AG20443 (cell line): ENCODE measurements around the gene RIGI.
"Not testable (repeated sequence)": the region's sequence is repeated elsewhere in the genome, so short reads cannot be mapped to it uniquely, and the experiment has no call there.

Experiments
- DNase-seq: peaks from one replicate; pipeline ENCODE4 v3.0.0; 2012; ENCODE audit warnings: low spot score, mixed read lengths

Gene RIGI

DNA sequence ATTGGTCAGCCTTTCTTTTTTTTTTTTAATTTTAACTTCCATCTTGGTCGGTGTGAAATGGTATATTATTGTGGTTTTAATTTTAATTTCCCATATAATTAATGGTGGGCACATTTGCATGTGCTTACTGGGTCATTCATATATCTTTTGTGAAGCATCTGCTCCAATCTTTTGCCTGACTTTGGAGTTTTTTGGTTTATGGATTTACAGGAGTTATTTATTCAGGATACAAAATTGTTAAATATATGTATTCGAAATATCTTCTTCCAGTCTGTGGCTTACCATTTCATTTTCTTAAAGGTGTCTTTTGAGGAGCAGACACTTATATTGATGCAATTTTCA lies 682 bp upstream of the RIGI start:
- DNase-seq = no peak

DNA sequence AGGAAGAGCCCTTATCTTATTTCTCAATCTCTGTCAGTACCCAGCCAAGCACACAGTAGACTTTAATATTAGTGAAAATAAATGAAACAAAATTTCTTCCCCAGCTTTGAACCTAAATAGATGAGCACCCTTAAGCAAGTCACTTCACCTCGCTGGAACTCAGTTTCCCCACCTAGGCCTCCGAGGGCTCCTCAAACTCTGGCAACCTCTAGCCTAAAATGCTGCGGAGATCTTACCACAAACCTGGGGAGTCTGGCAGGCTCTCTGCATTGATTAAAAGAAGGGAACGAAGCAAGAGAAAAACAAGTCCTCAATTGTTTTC lies 326 bp downstream of the RIGI start:
- no peak for DNase-seq

DNA sequence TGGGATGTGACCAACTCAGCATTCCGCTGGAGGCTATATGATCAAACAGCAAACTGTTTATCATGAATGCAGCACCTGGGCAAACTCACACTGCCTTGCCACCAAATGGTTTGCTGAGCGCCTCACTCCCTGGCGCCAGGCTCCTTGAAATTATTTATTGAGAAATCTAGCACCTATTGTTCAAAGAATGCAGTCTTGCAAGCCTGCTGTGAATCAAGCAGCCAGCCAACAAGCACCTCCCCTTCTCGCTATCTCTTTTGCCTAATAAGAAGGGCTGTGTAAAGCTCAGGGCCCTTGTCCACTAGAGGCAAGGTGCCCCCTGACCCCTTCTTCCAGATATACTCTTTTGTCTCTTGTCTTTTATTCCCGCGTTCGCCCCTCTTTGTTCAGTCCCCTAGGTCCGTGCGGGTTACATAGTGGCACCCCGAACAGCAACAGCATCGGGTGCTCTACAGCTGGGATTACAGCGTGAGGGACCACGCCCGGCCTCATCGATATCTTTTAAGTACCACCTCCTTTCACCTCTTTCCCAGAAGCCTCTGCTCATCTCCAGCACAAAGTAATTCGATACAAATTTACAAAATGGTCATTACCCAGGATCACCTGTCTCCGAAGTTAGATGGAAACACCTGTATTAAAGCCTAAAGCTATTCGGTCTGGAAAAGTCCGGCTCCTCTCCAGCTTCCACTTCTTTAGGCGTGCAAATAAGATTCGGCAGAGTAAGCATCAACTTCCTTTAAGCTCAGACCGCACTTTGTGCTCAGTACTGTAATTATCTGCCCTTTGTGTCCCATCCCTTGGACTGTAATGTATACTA lies 896 bp downstream of the RIGI start:
- DNase-seq = no peak

DNA sequence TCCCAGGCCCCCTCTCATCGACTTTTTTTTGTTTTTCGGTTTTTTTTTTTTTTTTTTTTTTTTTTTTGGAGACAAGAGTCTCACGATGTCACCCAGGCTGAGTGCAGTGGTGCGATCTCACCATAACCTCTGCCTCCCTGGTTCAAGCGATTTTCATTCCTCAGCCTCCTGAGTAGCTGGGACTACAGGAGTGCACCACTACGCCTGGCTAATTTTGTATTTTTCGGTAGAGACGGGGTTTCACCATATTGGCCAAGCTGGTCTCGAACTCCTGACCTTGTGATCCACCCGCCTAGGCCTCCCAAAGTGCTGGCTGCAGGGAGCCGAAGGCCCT lies 1.5 kb downstream of the RIGI start:
- DNase-seq = not testable (repeated sequence)

DNA sequence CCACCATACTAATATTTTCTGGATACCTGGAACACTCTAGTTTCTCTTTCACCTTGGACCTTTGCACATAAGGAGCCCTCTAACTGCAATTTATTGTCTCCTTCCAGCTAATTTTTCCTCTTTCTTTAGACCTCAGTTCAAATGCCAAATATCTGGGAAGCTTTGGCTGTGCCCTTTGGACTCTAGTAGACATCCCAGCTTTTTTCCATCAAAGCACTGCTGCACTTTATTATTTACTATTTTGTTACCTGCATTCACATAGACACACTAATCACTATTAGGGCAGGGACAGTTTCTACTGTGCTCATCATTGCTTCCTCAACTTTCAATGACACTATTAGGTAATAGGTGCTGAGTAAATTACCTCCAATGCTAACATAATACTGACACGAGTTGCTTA lies 2.1 kb downstream of the RIGI start:
- DNase-seq = no peak

DNA sequence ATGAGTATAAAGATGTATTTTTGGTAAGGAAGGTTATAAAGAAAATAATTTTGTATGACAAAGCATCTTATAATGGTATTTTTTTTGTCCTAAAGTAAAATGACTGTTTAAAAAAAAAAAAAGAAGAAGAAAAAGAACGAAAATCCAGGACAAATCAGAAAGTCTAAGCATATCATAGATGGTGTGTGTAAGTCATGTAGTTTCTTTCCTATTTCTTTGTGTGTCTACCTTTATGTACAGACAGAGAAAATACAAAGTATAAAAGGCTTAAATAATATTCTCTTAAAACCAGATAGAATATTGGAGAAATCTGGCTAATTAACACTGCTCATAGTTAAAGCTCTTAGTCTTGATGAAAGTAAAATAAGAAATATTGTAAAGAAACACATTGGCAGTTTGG lies 7.7 kb downstream of the RIGI start:
- no peak for DNase-seq

DNA sequence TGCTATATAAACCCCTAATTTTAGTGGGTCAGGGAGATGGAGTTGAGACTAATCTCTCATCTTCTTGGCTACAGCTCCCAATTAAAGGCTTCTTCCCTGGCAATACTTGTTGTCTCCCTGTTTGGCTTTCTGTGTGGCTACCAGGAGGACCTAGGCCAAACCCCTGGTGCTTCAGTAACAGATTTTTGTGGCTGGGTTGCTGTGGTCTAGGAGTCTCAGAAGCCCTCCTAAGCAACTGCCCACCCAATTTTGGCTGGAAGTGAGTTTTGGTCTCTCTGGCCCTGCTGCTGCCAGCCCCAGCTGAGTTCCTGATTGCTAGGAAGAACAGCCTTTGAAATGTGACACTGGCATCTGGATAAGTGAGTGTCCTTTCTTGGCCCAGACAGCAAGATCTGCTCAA lies 9.8 kb downstream of the RIGI start:
- no peak for DNase-seq

DNA sequence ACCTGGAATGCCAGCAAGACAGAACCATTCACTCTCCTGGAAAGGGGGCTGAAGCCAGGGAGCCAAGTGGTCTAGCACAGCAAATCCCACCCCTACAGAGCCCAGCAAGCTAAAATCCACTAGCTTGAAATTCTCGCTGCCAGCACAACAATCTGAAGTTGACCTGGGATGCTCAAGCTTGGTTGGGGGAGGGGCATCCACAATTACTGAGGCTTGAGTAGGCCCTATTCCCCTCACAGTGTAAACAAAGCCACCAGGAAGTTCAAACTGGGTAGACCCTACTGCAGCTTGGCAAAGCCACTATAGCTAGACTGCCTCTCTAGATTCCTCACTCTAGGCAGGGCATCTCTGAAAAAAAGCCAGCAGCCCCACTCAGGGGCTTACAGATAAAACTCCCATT lies 17.3 kb downstream of the RIGI start:
- no peak for DNase-seq

DNA sequence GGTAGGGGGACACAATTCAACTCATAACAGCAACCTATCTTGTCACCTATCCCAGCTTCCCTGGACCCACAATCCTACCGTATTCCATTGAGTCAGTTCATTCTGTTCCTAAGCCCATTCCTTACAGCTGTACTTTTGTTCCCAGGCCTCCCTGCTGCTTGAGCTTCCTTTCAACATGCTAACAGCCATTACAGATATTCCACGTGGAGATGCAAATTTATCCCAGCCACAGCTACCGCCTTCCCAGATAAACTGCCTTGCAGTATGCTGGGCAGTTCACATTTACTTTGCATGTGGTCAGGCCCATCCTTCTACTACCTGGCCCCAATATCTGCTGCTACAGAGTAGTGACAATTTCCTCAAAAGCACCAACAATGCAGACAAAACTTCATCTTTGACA lies 23.0 kb downstream of the RIGI start:
- DNase-seq = no peak

DNA sequence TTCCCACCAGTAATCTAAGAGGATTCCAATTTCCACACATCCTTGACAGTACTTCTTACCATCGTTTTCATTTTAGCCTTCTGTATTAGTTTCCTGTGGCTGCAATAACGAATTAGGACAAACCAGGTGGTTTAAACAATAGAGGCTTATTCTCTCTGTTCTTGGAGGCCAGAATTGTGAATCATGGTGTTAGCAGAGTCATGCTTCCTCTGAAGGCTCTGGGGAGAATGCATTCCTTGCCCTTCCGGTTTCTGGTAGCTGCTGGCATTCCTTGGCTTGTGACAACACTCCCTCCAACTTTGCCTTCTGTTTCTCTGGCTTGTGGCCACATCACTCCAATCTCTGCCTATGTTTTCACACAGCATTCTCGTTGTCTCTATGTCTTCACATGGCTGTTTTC lies 23.5 kb downstream of the RIGI start:
- peak; percentile 14 for DNase-seq

DNA sequence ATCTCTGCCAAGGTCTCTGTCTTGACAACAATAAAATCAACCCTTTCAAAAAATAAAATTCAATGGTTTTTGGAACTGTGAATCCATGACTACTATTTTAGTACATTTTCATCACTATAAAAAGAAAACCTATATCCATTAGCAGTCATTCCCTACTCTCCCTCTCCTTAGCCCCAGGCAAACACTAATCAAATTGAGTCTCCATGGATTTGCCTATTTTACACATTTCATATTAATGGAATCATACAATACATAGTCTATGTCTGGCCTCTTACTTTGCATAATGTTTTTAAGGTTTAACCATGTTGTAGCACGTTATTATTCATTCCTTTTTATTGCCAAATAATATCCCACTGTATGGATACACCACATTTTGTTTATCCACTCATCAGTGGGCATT lies 24.1 kb downstream of the RIGI start:
- DNase-seq = no peak

DNA sequence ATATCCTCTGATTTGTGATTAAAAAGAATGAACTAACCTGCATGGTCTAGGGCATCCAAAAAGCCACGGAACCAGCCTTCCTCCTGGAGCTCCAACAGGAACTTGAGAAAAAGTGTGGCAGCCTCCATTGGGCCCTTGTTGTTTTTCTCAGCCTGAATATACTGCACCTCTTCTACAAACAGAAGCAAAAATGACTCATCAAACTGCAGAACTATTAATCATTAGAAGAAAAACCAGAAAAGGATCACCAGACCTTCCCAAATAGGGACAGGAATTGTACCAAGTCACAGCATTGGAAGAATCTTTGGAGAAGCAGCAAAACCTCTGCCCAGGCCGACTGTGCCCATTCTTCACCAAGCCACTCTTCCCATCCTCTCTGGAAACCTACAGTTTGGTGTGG lies 25.2 kb downstream of the RIGI start:
- peak; percentile 17 for DNase-seq

DNA sequence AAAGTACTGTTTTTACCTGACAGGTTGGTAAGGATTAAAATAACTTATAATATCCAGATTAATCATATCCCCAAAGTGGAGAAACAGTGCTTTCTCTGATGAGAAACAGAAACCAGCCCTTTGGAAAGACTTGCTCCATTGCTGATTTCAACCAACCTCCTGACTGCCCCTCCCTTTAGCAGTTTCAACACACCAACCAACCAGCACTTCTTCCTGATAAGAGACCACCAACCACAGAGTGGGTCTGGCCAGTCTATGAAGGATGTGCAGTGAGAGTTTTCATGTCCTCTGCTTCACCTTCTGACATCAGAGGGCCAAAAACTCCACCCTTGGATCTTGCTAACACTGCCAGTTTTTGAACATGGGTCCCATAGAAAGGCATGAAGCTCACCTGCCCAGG lies 28.1 kb downstream of the RIGI start:
- DNase-seq = no peak

DNA sequence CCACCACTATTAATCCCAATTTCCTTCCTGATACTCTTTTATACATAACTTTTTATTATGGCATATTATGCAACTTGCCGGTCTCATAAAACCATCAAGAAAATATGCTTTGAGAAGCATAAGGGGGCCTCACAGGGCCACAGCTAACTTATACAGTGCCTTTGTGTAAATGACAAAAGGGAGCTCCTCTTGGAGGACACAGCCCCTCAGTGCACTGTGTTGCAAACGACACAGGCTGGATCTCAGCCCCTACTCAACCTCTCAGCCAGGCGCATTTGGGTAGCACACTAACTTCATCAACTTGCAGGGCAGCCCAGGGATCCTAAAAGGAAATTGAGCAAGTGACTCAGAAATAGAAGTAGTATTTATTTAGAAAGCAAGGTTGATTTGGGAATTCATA lies 35.4 kb downstream of the RIGI start:
- no peak for DNase-seq

DNA sequence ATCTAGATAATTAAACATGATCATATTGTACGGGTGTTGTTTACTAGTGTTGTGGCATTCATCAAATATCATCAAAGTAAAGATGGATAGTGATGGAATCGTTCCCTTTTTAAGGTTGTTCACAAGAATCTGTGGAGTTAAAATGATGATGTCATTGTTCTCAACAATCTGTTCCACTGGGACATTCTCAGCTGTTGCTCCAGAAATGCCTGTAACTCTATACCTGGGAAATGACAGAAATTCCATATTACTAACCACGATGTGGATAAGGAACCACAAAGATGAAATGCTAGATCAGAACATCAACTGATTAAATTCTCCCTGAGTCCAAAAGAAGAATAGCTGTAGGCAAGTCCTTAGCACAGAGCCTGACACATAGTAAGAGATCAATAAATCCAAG lies 38.0 kb downstream of the RIGI start:
- DNase-seq = no peak

DNA sequence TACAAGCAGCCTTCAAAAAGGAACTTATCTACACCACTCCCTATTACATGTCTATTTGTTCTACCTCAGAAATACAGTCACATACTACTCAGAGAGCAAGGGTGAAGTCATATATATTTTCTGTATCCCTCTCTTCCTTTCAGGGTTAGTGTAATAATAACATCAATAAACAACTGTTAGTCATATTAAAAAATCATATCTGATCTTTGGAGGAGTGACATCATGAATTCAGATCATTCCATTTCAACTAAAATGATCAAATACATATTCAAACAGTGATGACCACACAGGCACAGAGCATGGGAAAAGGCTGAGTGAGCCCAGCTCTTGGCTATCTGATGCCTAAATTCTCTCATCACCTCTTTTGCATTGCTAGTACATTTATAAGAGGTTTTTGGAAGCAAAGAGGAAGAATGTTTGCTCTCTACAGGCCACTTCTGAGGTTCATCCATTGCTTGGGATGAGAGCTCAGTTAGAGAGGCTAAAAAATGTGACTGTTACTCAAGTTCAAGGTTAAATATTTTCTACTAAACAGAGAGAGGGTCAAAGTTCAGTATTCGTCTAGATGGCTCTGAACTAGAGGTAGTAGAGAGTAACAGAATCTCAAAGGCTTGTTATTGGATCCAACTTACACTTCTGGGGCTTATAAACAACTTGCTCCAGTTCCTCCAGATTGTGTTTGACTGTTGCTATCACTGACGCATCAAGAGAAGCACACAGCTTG lies 39.0 kb downstream of the RIGI start:
- no peak for DNase-seq

DNA sequence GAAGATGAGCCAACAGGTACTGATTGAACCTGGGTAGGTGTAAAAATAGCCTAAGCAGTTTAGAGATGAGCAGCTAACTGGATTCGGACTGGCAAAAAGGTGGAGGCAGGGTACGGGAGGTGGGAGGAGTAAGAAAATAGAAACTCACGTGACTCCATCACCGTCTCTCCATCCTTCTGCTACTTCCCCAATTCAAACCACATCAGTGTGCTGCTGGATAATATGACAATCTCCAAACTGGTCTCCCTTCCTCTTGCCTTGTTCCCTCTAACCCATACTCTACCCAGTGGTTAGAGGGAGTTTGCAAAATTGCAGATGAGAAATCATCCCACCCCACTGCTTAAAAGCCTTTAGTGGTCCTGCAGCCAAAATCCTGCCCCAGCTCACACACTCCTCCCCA lies 42.7 kb downstream of the RIGI start:
- DNase-seq = no peak
